Measurements from ENCODE around the gene SEMA3C. TPM values are rescaled to one million over a fixed set of nuclear protein-coding genes. Genes with fewer than 3 reads are reported as not detected.

The SEMA3C gene
- total and polyA plus RNA-seq, 12 donors = 2.4 to 20.5 (median 6.2) TPM

DNA sequence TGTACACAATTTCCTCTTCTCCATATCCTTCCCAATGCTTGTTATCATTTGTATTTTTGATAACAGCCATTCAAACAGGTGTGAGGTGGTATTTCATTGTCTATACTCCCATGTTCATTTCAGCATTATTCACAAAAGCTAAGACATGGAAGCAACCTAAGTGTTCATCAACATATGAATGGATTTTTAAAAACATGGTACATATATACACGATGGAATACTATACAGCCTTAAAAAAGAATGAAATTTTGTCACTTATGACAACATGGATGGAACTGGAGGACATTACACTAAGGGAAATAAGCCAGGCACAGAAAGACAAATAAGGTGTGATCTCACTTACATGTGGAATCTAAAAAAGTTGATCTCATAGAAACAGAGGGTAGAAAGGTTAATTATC, 109.3 kb downstream of the SEMA3C start:
- no peaks in the 10 kb centered on the region for H3K27me3 ChIP-seq
- H3K27ac ChIP-seq = no peak overlapping the region
- 73 to 92% (median 87%) methylated on average over 1 of the region's 1 CpG for WGBS, 4 donors
- H3K9me3 ChIP-seq (replicated peaks in 1 of 3) = no peaks in the 10 kb centered on the region
- H3K36me3 ChIP-seq (replicated peaks in 1 of 2) = no peaks in the 10 kb centered on the region
- H3K4me3 ChIP-seq = no peak overlapping the region
- intact Hi-C loops (cut with DNase I) = no loop called here
- TF ChIP-seq POLR2A (IDR thresholded peaks at IDR 0.05) = no peak
- TF ChIP-seq, protein P1, sequence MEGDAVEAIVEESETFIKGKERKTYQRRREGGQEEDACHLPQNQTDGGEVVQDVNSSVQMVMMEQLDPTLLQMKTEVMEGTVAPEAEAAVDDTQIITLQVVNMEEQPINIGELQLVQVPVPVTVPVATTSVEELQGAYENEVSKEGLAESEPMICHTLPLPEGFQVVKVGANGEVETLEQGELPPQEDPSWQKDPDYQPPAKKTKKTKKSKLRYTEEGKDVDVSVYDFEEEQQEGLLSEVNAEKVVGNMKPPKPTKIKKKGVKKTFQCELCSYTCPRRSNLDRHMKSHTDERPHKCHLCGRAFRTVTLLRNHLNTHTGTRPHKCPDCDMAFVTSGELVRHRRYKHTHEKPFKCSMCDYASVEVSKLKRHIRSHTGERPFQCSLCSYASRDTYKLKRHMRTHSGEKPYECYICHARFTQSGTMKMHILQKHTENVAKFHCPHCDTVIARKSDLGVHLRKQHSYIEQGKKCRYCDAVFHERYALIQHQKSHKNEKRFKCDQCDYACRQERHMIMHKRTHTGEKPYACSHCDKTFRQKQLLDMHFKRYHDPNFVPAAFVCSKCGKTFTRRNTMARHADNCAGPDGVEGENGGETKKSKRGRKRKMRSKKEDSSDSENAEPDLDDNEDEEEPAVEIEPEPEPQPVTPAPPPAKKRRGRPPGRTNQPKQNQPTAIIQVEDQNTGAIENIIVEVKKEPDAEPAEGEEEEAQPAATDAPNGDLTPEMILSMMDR (IDR thresholded peaks at IDR 0.05) = no peak
- no peak for DNase-seq
- H3K4me1 ChIP-seq (replicated peaks in 1 of 2) = no peaks in the 10 kb centered on the region

DNA sequence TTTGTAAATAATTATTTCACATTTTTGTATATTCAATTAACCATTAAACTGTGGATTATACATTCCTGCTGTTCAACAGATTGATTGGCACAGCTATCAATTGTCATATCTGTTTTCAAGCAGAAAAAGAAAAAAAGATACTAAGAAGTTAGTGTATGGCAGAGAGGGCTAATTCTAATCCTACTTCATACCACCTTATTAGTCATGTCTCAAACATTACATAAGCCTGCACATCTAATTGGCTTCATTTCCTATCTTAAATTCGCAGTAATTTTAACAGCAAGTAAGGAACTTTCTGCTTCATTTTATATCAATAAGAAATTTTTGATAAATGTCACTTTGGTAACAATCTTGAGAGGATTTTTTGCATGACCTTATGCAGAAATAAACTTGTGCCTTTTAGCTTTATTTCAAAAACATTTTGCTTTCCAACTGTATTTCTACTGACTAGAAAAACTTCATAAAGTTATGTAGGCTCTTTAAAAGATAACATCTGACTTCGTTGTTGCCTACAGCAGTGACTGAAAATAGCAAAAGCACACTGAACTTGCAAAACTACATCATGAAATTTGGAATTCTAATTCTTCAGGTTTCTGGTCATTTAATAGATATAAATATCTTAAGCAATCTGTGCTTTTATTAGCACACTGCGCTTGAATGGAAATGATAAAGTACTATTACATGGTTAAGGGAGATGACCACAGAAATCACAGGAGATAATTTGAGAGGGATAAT, 111.5 kb downstream of the SEMA3C start:
- H3K36me3 ChIP-seq (replicated peaks in 1 of 2) = no peaks in the 10 kb centered on the region
- TF ChIP-seq, protein P1 (IDR thresholded peaks at IDR 0.05) = no peak
- TF ChIP-seq POLR2A (IDR thresholded peaks at IDR 0.05) = no peak
- no peak overlapping the region for H3K27ac ChIP-seq
- no peaks in the 10 kb centered on the region for H3K9me3 ChIP-seq (replicated peaks in 1 of 3)
- no peak for DNase-seq
- H3K27me3 ChIP-seq = no peaks in the 10 kb centered on the region
- no peaks in the 10 kb centered on the region for H3K4me1 ChIP-seq (replicated peaks in 1 of 2)
- no peak overlapping the region for H3K4me3 ChIP-seq
- WGBS, 4 donors = 63 to 72% (median 71%) methylated on average over 3 of the region's 3 CpGs
- intact Hi-C loops (cut with DNase I) = no loop called here

DNA sequence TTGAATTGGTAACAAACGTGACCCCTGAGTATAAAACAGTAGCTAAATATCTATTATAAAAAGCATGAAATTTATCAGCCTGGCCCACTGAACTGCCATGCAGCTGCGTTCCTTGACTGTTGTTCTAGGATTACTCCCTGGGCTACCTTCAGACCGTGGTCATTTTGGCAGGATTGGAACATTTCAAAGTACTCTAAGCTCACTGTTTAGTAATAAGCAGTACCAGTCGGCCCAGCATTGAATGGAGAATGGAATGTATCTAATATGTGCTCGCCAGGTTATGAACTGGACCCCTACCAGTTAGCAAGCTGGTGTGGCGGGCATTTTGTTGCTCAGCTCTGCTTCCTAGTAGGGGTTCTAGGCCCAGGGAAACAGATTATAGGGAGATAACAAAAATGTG, 112.2 kb downstream of the SEMA3C start:
- no peaks in the 10 kb centered on the region for H3K9me3 ChIP-seq (replicated peaks in 1 of 3)
- intact Hi-C loops (cut with DNase I) = no loop called here
- no peaks in the 10 kb centered on the region for H3K27me3 ChIP-seq
- H3K36me3 ChIP-seq (replicated peaks in 1 of 2) = no peaks in the 10 kb centered on the region
- H3K4me1 ChIP-seq (replicated peaks in 1 of 2) = no peaks in the 10 kb centered on the region
- WGBS, 4 donors = 66 to 83% (median 77%) methylated on average over 6 of the region's 6 CpGs
- TF ChIP-seq POLR2A (IDR thresholded peaks at IDR 0.05) = no peak
- TF ChIP-seq, protein P1 (IDR thresholded peaks at IDR 0.05) = no peak
- no peak overlapping the region for H3K4me3 ChIP-seq
- H3K27ac ChIP-seq = no peak overlapping the region
- DNase-seq = no peak

DNA sequence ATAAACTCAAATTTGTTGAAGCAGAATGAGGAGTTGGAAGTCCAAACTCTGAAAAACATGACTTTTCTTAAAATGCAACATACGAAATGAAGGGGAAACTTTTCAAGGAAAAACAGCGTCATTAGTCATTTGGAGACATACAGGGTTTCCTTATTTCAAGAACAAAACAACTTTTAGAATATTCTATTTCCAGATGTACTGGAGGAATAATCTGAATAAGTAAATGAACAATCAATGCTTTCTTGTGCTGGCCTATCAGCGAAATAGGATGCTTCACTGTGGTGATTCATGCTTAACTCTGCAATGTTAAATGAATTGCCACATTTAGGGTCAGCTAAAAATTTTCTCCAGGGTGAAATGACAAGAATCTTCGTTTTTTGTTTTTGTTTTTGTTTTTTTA, 114.3 kb downstream of the SEMA3C start:
- TF ChIP-seq, protein P1 (IDR thresholded peaks at IDR 0.05) = no peak
- TF ChIP-seq POLR2A (IDR thresholded peaks at IDR 0.05) = no peak
- whole genome bisulfite sequencing, 4 donors = 63 to 76% (median 70%) methylated on average over 4 of the region's 4 CpGs
- intact Hi-C loops (cut with DNase I) = no loop called here
- no peak for DNase-seq
- Histone ChIP-seq H3K4me3 (no peak overlapping the region), H3K27me3 (no peaks in the 10 kb centered on the region), H3K27ac (no peak overlapping the region), H3K9me3 (replicated peaks in 1 of 3) (no peaks in the 10 kb centered on the region), H3K4me1 (replicated peaks in 1 of 2) (no peaks in the 10 kb centered on the region), H3K36me3 (replicated peaks in 1 of 2) (no peaks in the 10 kb centered on the region)
